Left lung (tissue), 10 donors: ENCODE measurements around the gene SPSB4. TPM values are rescaled to one million over a fixed set of nuclear protein-coding genes. Genes with fewer than 3 reads are reported as not detected.
A peak's percentile ranks its signal among the peaks of the same experiment; 100 is the strongest.

Experiments
- ATAC-seq: fragments of 200-7000 bp; cut with Tn5 transposase; one replicate; pipeline ENCODE4 v1.9.1; 2020; ENCODE audit warnings: moderate library complexity
- DNase-seq, 4 donors: peaks; one replicate each; pipeline ENCODE4 v3.0.0-alpha.2; 2013 to 2020
- H3K27ac ChIP-seq, 2 donors: fragments of 200-600 bp; sonication (generic) in 1 of 2; one replicate each; pipeline versions ENCODE4 v1.5.0 to v1.8.0; 2020 to 2021
- H3K27me3 ChIP-seq, 2 donors: fragments of 200-600 bp; sonication (generic) in 1 of 2; one replicate each; pipeline versions ENCODE4 v1.5.0 to v1.8.0; 2020 to 2021
- H3K36me3 ChIP-seq, 2 donors: fragments of 200-600 bp; sonication (generic) in 1 of 2; one replicate each; pipeline versions ENCODE4 v1.5.0 to v1.8.0; 2020 to 2021
- H3K4me1 ChIP-seq, 2 donors: fragments of 200-600 bp; one replicate each; pipeline ENCODE4 v1.8.0; 2021
- H3K4me3 ChIP-seq, 2 donors: fragments of 200-600 bp; sonication (generic) in 1 of 2; one replicate each; pipeline versions ENCODE4 v1.5.0 to v1.8.0; 2020 to 2021; ENCODE audit warnings: mild to moderate bottlenecking in 1 of 2
- H3K9me3 ChIP-seq, 2 donors: fragments of 200-600 bp; sonication (generic) in 1 of 2; one replicate each; pipeline versions ENCODE4 v1.5.0 to v1.8.0; 2020 to 2021
- CTCF ChIP-seq, 2 donors: fragments of 200-600 bp; sonication (generic) in 1 of 2; IDR thresholded peaks; one replicate each; pipeline versions ENCODE4 v1.5.0 to v1.8.0; 2021; ENCODE audit warnings: antibody characterized with exemption in 2 of 2
- intact Hi-C, 2 donors: fragments of 100-400 bp; cut with DNase I; formaldehyde crosslinking; loops; one replicate each; pipeline versions ENCODE4 v1.11.2 to v1.14.2; 2022
- polyA plus RNA-seq, 6 donors: library from polyadenylated mRNA; unstranded; fragments of 120-200 nt; gene quantifications; one replicate each; pipeline ENCODE4 v1.2.1, GENCODE V29; 2013; ENCODE audit not compliant: insufficient read length in 6 of 6
- total RNA-seq, 2 donors: library from RNA; stranded (reverse); fragmentation: NEBNext Ultra II Directional; extraction: Animal tissue kit (Norgen Biotek cat#: 25700); gene quantifications; one replicate each; pipeline ENCODE4 v1.2.1, GENCODE V29; 2021
- donor health status: DM: no; HTN: yes; CAD: no.
- donor health status: DM: no; HTN: no; CAD: no.

Gene SPSB4
- total and polyA plus RNA-seq, 8 donors: 1.3 to 9.9 (median 6.2) TPM

- H3K27ac ChIP-seq: no peak overlapping the region
- ATAC-seq: no peak
- no peaks in the 10 kb centered on the region for H3K4me1 ChIP-seq
- H3K36me3 ChIP-seq: no peaks in the 10 kb centered on the region
- DNase-seq: no peak
- no peak for TF ChIP-seq CTCF (IDR thresholded peaks at IDR 0.05)
- H3K27me3 ChIP-seq: no peaks in the 10 kb centered on the region
- H3K4me3 ChIP-seq: no peak overlapping the region
- H3K9me3 ChIP-seq: peaks cover 0 to 5% of the 10 kb centered on the region in 2 donors
- intact Hi-C loops: no loop called here
These were observed 95.9 kb downstream of the SPSB4 start for GRCh38 chr3:141146979-141147470.

GRCh38 chr3:141147657-141148056 lies 96.5 kb downstream of the SPSB4 start:
- TF ChIP-seq CTCF (IDR thresholded peaks at IDR 0.05): no peak
- peaks cover 0 to 3% of the 10 kb centered on the region in 2 donors for H3K9me3 ChIP-seq
- ATAC-seq (peak; percentile 41), DNase-seq (no peak)
- H3K4me1 ChIP-seq: no peaks in the 10 kb centered on the region
- H3K36me3 ChIP-seq: no peaks in the 10 kb centered on the region
- H3K4me3 ChIP-seq: no peak overlapping the region
- no peak overlapping the region for H3K27ac ChIP-seq
- no peaks in the 10 kb centered on the region for H3K27me3 ChIP-seq
- intact Hi-C loops: no loop called here

- DNase-seq: no peak
These were observed 97.0 kb downstream of the SPSB4 start for GRCh38 chr3:141148169-141148568.

GRCh38 chr3:141148770-141149169 lies 97.6 kb downstream of the SPSB4 start:
- Histone ChIP-seq H3K27me3 (no peaks in the 10 kb centered on the region), H3K27ac (no peak overlapping the region), H3K9me3 (no peaks in the 10 kb centered on the region), H3K4me3 (no peak overlapping the region), H3K36me3 (no peaks in the 10 kb centered on the region), H3K4me1 (no peaks in the 10 kb centered on the region)
- ATAC-seq: no peak
- intact Hi-C loops: no loop called here
- TF ChIP-seq CTCF (IDR thresholded peaks at IDR 0.05): no peak
- no peak for DNase-seq

More at GRCh38 chr3:141148169-141148568, 97.0 kb downstream of the SPSB4 start:
- intact Hi-C loops: no loop called here
- Histone ChIP-seq H3K36me3 (no peaks in the 10 kb centered on the region), H3K4me1 (no peaks in the 10 kb centered on the region), H3K27me3 (no peaks in the 10 kb centered on the region), H3K9me3 (no peaks in the 10 kb centered on the region), H3K4me3 (no peak overlapping the region), H3K27ac (no peak overlapping the region)
- no peak for ATAC-seq
- TF ChIP-seq CTCF (IDR thresholded peaks at IDR 0.05): no peak

GRCh38 chr3:141150081-141150830 lies 99.1 kb downstream of the SPSB4 start:
- no peak for TF ChIP-seq CTCF (IDR thresholded peaks at IDR 0.05)
- H3K36me3 ChIP-seq: no peaks in the 10 kb centered on the region
- no peak overlapping the region for H3K27ac ChIP-seq
- no peaks in the 10 kb centered on the region for H3K9me3 ChIP-seq
- DNase-seq (no peak), ATAC-seq (no peak)
- H3K27me3 ChIP-seq: no peaks in the 10 kb centered on the region
- no peak overlapping the region for H3K4me3 ChIP-seq
- H3K4me1 ChIP-seq: no peaks in the 10 kb centered on the region
- intact Hi-C loops: no loop called here
